ENCODE data around the gene CD99L2.
"Not testable (repeated sequence)": the region's sequence is repeated elsewhere in the genome, so short reads cannot be mapped to it uniquely, and the experiment has no call there.

The CD99L2 gene

DNA sequence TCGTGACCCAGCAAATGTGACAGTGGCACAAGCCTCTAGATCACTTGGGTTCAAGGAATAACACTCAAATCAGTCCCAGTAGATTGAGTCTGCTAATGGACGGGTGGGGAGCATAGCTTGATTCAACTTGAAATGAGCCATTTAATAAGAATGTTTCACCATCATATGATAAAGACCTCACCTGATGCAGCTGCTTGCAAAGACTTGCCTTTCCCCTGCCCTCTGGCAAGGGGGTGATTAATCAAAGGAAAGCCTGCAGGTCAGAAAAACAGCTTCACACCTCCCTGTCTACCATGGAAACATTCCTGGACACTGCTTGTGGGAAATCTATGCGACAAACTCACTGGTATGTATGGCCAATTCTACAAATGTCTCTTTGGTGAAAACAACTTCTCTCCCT is 54.5 kb downstream of the CD99L2 start:
- Histone ChIP-seq H3K27ac (ENCODE audit: low read depth in 2 of 2, low read length in 2 of 2) (no peak overlapping the region), H3K4me1 (ENCODE audit: control insufficient read depth in 2 of 2, insufficient read depth in 2 of 2, low read length in 2 of 2) (no peaks in the 10 kb centered on the region), H3K36me3 (ENCODE audit: control insufficient read depth in 2 of 2, insufficient read depth in 2 of 2, low read length in 2 of 2) (no peaks in the 10 kb centered on the region), H3K27me3 (ENCODE audit: control insufficient read depth in 2 of 2, insufficient read depth in 2 of 2, low read length in 2 of 2) (no peaks in the 10 kb centered on the region), H3K4me3 (ENCODE audit: low read length in 2 of 2) (no peak overlapping the region), H3K9me3 (ENCODE audit: control insufficient read depth in 2 of 2, low read length in 2 of 2) (no peaks in the 10 kb centered on the region), H3K9ac (ENCODE audit: low read depth in 1 of 2, low read length in 2 of 2) (no peak overlapping the region)

GRCh38 chrX:150842198-150842685 is 56.2 kb downstream of the CD99L2 start:
- H3K9me3 ChIP-seq (ENCODE audit: control insufficient read depth in 2 of 2, low read length in 2 of 2) = no peaks in the 10 kb centered on the region
- H3K36me3 ChIP-seq (ENCODE audit: control insufficient read depth in 2 of 2, insufficient read depth in 2 of 2, low read length in 2 of 2) = no peaks in the 10 kb centered on the region
- no peak overlapping the region for H3K9ac ChIP-seq (ENCODE audit: low read depth in 1 of 2, low read length in 2 of 2)
- H3K27ac ChIP-seq (ENCODE audit: low read depth in 2 of 2, low read length in 2 of 2) = no peak overlapping the region
- no peaks in the 10 kb centered on the region for H3K27me3 ChIP-seq (ENCODE audit: control insufficient read depth in 2 of 2, insufficient read depth in 2 of 2, low read length in 2 of 2)
- no peak overlapping the region for H3K4me3 ChIP-seq (ENCODE audit: low read length in 2 of 2)
- H3K4me1 ChIP-seq (ENCODE audit: control insufficient read depth in 2 of 2, insufficient read depth in 2 of 2, low read length in 2 of 2) = no peaks in the 10 kb centered on the region

GRCh38 chrX:150841456-150842197 is 56.8 kb downstream of the CD99L2 start:
- Histone ChIP-seq H3K9me3 (ENCODE audit: control insufficient read depth in 2 of 2, low read length in 2 of 2) (no peaks in the 10 kb centered on the region), H3K27me3 (ENCODE audit: control insufficient read depth in 2 of 2, insufficient read depth in 2 of 2, low read length in 2 of 2) (no peaks in the 10 kb centered on the region), H3K27ac (ENCODE audit: low read depth in 2 of 2, low read length in 2 of 2) (no peak overlapping the region), H3K36me3 (ENCODE audit: control insufficient read depth in 2 of 2, insufficient read depth in 2 of 2, low read length in 2 of 2) (no peaks in the 10 kb centered on the region), H3K4me3 (ENCODE audit: low read length in 2 of 2) (no peak overlapping the region), H3K4me1 (ENCODE audit: control insufficient read depth in 2 of 2, insufficient read depth in 2 of 2, low read length in 2 of 2) (no peaks in the 10 kb centered on the region), H3K9ac (ENCODE audit: low read depth in 1 of 2, low read length in 2 of 2) (no peak overlapping the region)

- Histone ChIP-seq H3K36me3 (ENCODE audit: control insufficient read depth in 2 of 2, insufficient read depth in 2 of 2, low read length in 2 of 2) (no peaks in the 10 kb centered on the region), H3K27me3 (ENCODE audit: control insufficient read depth in 2 of 2, insufficient read depth in 2 of 2, low read length in 2 of 2) (no peaks in the 10 kb centered on the region), H3K9ac (ENCODE audit: low read depth in 1 of 2, low read length in 2 of 2) (no peak overlapping the region), H3K4me1 (ENCODE audit: control insufficient read depth in 2 of 2, insufficient read depth in 2 of 2, low read length in 2 of 2) (no peaks in the 10 kb centered on the region), H3K27ac (ENCODE audit: low read depth in 2 of 2, low read length in 2 of 2) (no peak overlapping the region), H3K4me3 (ENCODE audit: low read length in 2 of 2) (no peak overlapping the region), H3K9me3 (ENCODE audit: control insufficient read depth in 2 of 2, low read length in 2 of 2) (no peaks in the 10 kb centered on the region)
Measured at GRCh38 chrX:150837845-150838244, 60.6 kb downstream of the CD99L2 start.

DNA sequence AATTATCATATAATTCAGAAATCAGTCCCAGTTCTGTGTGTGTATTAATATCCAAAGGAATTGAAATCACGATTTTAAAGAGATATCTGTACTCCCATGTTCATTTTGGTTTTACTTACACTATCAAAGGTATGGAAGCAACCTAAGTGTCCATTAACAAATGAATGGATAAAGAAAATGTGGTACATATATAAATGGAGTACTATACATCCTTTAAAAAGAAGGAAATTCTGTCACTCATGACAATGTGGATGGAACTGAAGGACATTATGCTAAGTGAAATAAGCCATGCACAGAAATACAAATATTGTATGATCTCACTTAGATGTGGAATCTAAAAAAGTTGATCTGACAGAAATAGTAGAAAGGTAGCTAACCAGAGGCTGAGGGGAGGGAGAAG is 63.8 kb downstream of the CD99L2 start:
- no peak overlapping the region for H3K27ac ChIP-seq (ENCODE audit: low read depth in 2 of 2, low read length in 2 of 2)
- no peak overlapping the region for H3K9ac ChIP-seq (ENCODE audit: low read depth in 1 of 2, low read length in 2 of 2)
- H3K36me3 ChIP-seq (ENCODE audit: control insufficient read depth in 2 of 2, insufficient read depth in 2 of 2, low read length in 2 of 2) = no peaks in the 10 kb centered on the region
- no peak overlapping the region for H3K4me3 ChIP-seq (ENCODE audit: low read length in 2 of 2)
- no peaks in the 10 kb centered on the region for H3K27me3 ChIP-seq (ENCODE audit: control insufficient read depth in 2 of 2, insufficient read depth in 2 of 2, low read length in 2 of 2)
- no peaks in the 10 kb centered on the region for H3K4me1 ChIP-seq (ENCODE audit: control insufficient read depth in 2 of 2, insufficient read depth in 2 of 2, low read length in 2 of 2)
- no peaks in the 10 kb centered on the region for H3K9me3 ChIP-seq (ENCODE audit: control insufficient read depth in 2 of 2, low read length in 2 of 2)

DNA sequence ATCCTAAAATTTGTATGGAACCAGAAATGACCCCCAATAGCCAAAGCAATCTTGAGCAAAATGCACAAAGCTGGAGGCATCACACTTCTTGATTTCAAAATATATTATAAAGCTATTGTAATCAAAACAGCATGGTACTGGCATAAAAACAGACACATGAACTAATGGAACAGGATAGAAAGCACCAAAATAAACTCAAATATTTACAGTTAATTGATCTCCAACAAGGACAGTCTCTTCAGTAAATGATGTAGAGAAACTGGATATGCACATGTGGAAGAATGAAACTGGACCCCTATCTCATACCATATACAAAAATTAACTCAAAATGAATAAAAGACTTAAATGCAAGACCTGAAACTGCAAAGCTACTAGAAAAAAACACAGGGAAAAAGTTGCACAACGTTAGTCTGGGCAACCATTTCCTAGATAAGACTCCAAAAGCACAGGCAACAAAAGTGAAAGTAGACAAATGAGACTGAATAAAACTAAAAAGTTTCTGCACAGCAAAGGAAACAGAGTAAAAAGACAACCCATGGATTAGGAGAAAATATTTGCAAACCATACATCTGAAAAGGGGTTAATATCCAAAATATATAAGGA is 64.9 kb downstream of the CD99L2 start:
- H3K36me3 ChIP-seq (ENCODE audit: control insufficient read depth in 2 of 2, insufficient read depth in 2 of 2, low read length in 2 of 2) = no peaks in the 10 kb centered on the region
- H3K4me3 ChIP-seq (ENCODE audit: low read length in 2 of 2) = no peak overlapping the region
- no peaks in the 10 kb centered on the region for H3K9me3 ChIP-seq (ENCODE audit: control insufficient read depth in 2 of 2, low read length in 2 of 2)
- H3K27ac ChIP-seq (ENCODE audit: low read depth in 2 of 2, low read length in 2 of 2) = no peak overlapping the region
- no peaks in the 10 kb centered on the region for H3K27me3 ChIP-seq (ENCODE audit: control insufficient read depth in 2 of 2, insufficient read depth in 2 of 2, low read length in 2 of 2)
- no peaks in the 10 kb centered on the region for H3K4me1 ChIP-seq (ENCODE audit: control insufficient read depth in 2 of 2, insufficient read depth in 2 of 2, low read length in 2 of 2)
- H3K9ac ChIP-seq (ENCODE audit: low read depth in 1 of 2, low read length in 2 of 2) = no peak overlapping the region

DNA sequence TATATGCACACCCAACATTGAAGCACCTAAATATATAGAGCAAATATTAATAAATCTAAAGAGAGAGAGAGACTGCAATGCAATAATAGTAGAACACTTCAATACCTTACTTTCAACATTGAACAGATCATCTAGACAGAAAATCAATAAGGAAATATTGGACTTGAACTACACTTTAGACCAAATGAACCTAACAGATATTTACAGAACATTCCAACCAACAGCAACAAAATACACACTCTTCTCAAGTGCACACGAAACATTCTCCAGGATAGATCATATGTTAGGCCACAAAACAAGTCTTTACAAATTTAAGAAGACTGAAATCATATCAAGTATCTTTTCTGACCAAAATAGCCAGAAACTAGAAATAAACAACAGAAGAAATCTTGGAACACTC is 66.6 kb downstream of the CD99L2 start:
- no peak overlapping the region for H3K27ac ChIP-seq (ENCODE audit: low read depth in 2 of 2, low read length in 2 of 2)
- H3K4me1 ChIP-seq (ENCODE audit: control insufficient read depth in 2 of 2, insufficient read depth in 2 of 2, low read length in 2 of 2) = no peaks in the 10 kb centered on the region
- H3K9ac ChIP-seq (ENCODE audit: low read depth in 1 of 2, low read length in 2 of 2) = no peak overlapping the region
- H3K27me3 ChIP-seq (ENCODE audit: control insufficient read depth in 2 of 2, insufficient read depth in 2 of 2, low read length in 2 of 2) = no peaks in the 10 kb centered on the region
- peaks cover 3 to 4% of the 10 kb centered on the region in 2 donors for H3K36me3 ChIP-seq (ENCODE audit: control insufficient read depth in 2 of 2, insufficient read depth in 2 of 2, low read length in 2 of 2)
- no peak overlapping the region for H3K4me3 ChIP-seq (ENCODE audit: low read length in 2 of 2)
- no peaks in the 10 kb centered on the region for H3K9me3 ChIP-seq (ENCODE audit: control insufficient read depth in 2 of 2, low read length in 2 of 2)

- Histone ChIP-seq H3K9me3 (ENCODE audit: control insufficient read depth in 2 of 2, low read length in 2 of 2) (no peaks in the 10 kb centered on the region), H3K9ac (ENCODE audit: low read depth in 1 of 2, low read length in 2 of 2) (no peak overlapping the region), H3K4me3 (ENCODE audit: low read length in 2 of 2) (no peak overlapping the region), H3K27ac (ENCODE audit: low read depth in 2 of 2, low read length in 2 of 2) (no peak overlapping the region), H3K4me1 (ENCODE audit: control insufficient read depth in 2 of 2, insufficient read depth in 2 of 2, low read length in 2 of 2) (no peaks in the 10 kb centered on the region), H3K36me3 (ENCODE audit: control insufficient read depth in 2 of 2, insufficient read depth in 2 of 2, low read length in 2 of 2) (peaks cover 3 to 4% of the 10 kb centered on the region in 2 donors), H3K27me3 (ENCODE audit: control insufficient read depth in 2 of 2, insufficient read depth in 2 of 2, low read length in 2 of 2) (no peaks in the 10 kb centered on the region)
Measured at GRCh38 chrX:150828785-150829184, 69.7 kb downstream of the CD99L2 start.

GRCh38 chrX:150824352-150824751 is 74.1 kb downstream of the CD99L2 start:
- not testable (repeated sequence) for H3K27ac ChIP-seq (ENCODE audit: low read depth in 2 of 2, low read length in 2 of 2)

DNA sequence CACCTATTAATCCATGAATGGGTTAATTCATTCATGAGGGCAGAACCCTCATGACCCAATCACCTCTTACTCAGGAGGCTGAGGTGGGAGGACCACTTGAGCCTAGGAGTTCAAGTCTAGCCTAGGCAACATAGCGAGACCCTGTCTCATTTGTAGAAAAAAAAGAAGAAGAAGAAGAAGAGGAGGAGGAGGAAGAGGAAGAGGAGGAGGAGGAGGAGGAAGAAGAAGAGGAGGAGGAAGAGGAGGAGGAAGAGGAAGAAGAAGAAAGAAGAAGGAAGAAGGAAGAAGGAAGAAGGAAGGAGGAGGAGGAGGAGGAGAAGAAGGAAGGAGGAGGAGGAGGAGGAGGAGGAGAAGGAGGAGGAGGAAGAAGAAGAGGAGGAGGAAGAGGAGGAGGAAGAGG is 74.6 kb downstream of the CD99L2 start:
- not testable (repeated sequence) for H3K27ac ChIP-seq (ENCODE audit: low read depth in 2 of 2, low read length in 2 of 2); H3K36me3 ChIP-seq (ENCODE audit: control insufficient read depth in 2 of 2, insufficient read depth in 2 of 2, low read length in 2 of 2); H3K4me3 ChIP-seq (ENCODE audit: low read length in 2 of 2); H3K9ac ChIP-seq (ENCODE audit: low read depth in 1 of 2, low read length in 2 of 2); H3K9me3 ChIP-seq (ENCODE audit: control insufficient read depth in 2 of 2, low read length in 2 of 2); H3K27me3 ChIP-seq (ENCODE audit: control insufficient read depth in 2 of 2, insufficient read depth in 2 of 2, low read length in 2 of 2); H3K4me1 ChIP-seq (ENCODE audit: control insufficient read depth in 2 of 2, insufficient read depth in 2 of 2, low read length in 2 of 2)

More at GRCh38 chrX:150824352-150824751, 74.1 kb downstream of the CD99L2 start:
- H3K36me3 ChIP-seq (ENCODE audit: control insufficient read depth in 2 of 2, insufficient read depth in 2 of 2, low read length in 2 of 2); H3K4me1 ChIP-seq (ENCODE audit: control insufficient read depth in 2 of 2, insufficient read depth in 2 of 2, low read length in 2 of 2); H3K27me3 ChIP-seq (ENCODE audit: control insufficient read depth in 2 of 2, insufficient read depth in 2 of 2, low read length in 2 of 2); H3K9me3 ChIP-seq (ENCODE audit: control insufficient read depth in 2 of 2, low read length in 2 of 2); H3K9ac ChIP-seq (ENCODE audit: low read depth in 1 of 2, low read length in 2 of 2); H3K4me3 ChIP-seq (ENCODE audit: low read length in 2 of 2): not testable (repeated sequence)
